K562 (cell line): ENCODE results near the gene CLDND1. TPM values are rescaled to one million over a fixed set of nuclear protein-coding genes. Genes with fewer than 3 reads are reported as not detected.

ENCODE experiments used
- CXXC5 ChIP-seq: fragments of 250-450 bp; sonication (Bioruptor Pico); IDR thresholded peaks from 2 replicates; pipeline ENCODE4 v1.8.0; 2022; ENCODE audit warnings: inconsistent platforms, mild to moderate bottlenecking, moderate library complexity
- GTF2A2 ChIP-seq: IDR thresholded peaks from 2 replicates; pipeline ENCODE4 v1.6.1; 2016; ENCODE audit warnings: mild to moderate bottlenecking, missing genetic modification characterization, missing compliant biosample characterization
- KLF1 ChIP-seq: fragments of 450-650 bp; IDR thresholded peaks from 2 replicates; pipeline ENCODE4 v1.6.1; 2016; ENCODE audit warnings: missing genetic modification characterization, missing compliant biosample characterization
- KLF13 ChIP-seq: fragments of 450-650 bp; IDR thresholded peaks from 2 replicates; pipeline ENCODE4 v1.6.1; 2016; ENCODE audit warnings: missing genetic modification characterization, low read depth, mild to moderate bottlenecking, missing compliant biosample characterization, moderate library complexity, borderline replicate concordance
- MAZ ChIP-seq, 2 experiments: fragments of 450-650 bp in 1 of 2; sonication (generic) in 1 of 2; formaldehyde crosslinking; IDR thresholded peaks in 1 of 2; conservative IDR thresholded peaks in 1 of 2; 2 replicates each; pipeline versions ENCODE4 v1.4.0 to v1.5.0; 2020; ENCODE audit warnings: mild to moderate bottlenecking in 1 of 2, missing genetic modification reagents in 1 of 2
- MXI1 ChIP-seq: IDR thresholded peaks from 2 replicates; pipeline ENCODE4 v1.6.1; 2011; ENCODE audit warnings: low read depth, mild to moderate bottlenecking, improper control_type of control experiment, low read length
- OTX1 ChIP-seq: fragments of 450-650 bp; formaldehyde crosslinking; IDR thresholded peaks from 2 replicates; pipeline ENCODE4 v1.4.0; 2022; ENCODE audit warnings: mild to moderate bottlenecking
- PURB ChIP-seq: sonication (generic); formaldehyde crosslinking; IDR thresholded peaks from 2 replicates; pipeline ENCODE4 v1.9.0; 2021; ENCODE audit warnings: low read depth, mild to moderate bottlenecking, missing genetic modification reagents
- SIRT6 ChIP-seq: IDR thresholded peaks from one replicate; pipeline ENCODE4 v1.6.1; 2012; ENCODE audit warnings: low read depth, mild to moderate bottlenecking, control low read depth, inconsistent platforms, low read length, moderate library complexity
- TAF15 ChIP-seq: fragments of 200-400 bp; formaldehyde crosslinking; IDR thresholded peaks from 2 replicates; pipeline ENCODE4 v1.6.1; 2017; ENCODE audit warnings: mild to moderate bottlenecking, low read depth, low read length, moderate library complexity
- YBX1 ChIP-seq: fragments of 450-650 bp; IDR thresholded peaks from 2 replicates; pipeline ENCODE4 v1.7.1; 2016; ENCODE audit warnings: mild to moderate bottlenecking
- YY1 ChIP-seq, 3 experiments: IDR thresholded peaks; 2 replicates each; pipeline ENCODE4 v1.6.1; 2011; ENCODE audit warnings: low read length in 2 of 3, mild to moderate bottlenecking in 2 of 3, moderate library complexity in 2 of 3, borderline replicate concordance in 1 of 3, control low read depth in 1 of 3, low read depth in 1 of 3; ENCODE audit not compliant: insufficient read depth in 3 of 3, insufficient replicate concordance in 2 of 3, control insufficient read depth in 1 of 3, insufficient read length in 1 of 3; ENCODE audit errors: extremely low read depth in 1 of 3
- ZBTB7A ChIP-seq: IDR thresholded peaks from 2 replicates; pipeline ENCODE4 v1.6.1; 2011; ENCODE audit warnings: low read depth, mild to moderate bottlenecking, low read length, moderate library complexity, borderline replicate concordance; ENCODE audit not compliant: control insufficient read depth
- ZC3H11A ChIP-seq: IDR thresholded peaks from 2 replicates; pipeline ENCODE4 v1.6.1; 2012; ENCODE audit warnings: low read depth, low read length, improper control_type of control experiment
- ZFPM2 ChIP-seq: fragments of 250-450 bp; sonication (Bioruptor Pico); IDR thresholded peaks from 2 replicates; pipeline ENCODE4 v1.5.1; 2022; ENCODE audit warnings: mild to moderate bottlenecking
- ZKSCAN1 ChIP-seq: fragments of 150-350 bp; IDR thresholded peaks from 2 replicates; pipeline ENCODE4 v1.6.1; 2016; ENCODE audit warnings: low read depth, low read length
- ZNF644 ChIP-seq: fragments of 200-800 bp; sonication (Bioruptor generic); IDR thresholded peaks from 2 replicates; pipeline ENCODE4 v1.6.1; 2016; ENCODE audit warnings: low read depth, missing genetic modification characterization, missing compliant biosample characterization
- polyA plus RNA-seq, 8 experiments: library from polyadenylated mRNA; depleted of rRNA in 4 of 8; stranded (reverse) in 5 of 8; unstranded in 3 of 8; fragments of >200 nt; fragmentation: Nextera tagmentation in 2 of 8; fragmentation: Illumina TruSeq in 1 of 8; extraction: Ambion mirVana in 2 of 8; extraction: Trizol in 1 of 8; gene quantifications; 2 replicates each; pipeline versions ENCODE4 v1.2.1 to v1.2.3, GENCODE V29; 2011 to 2014; ENCODE audit warnings: inconsistent platforms in 1 of 8, missing spikeins in 1 of 8
- total RNA-seq, 7 experiments: library from RNA; depleted of rRNA in 6 of 7; stranded (reverse); fragments of >200 nt in 6 of 7; fragmentation: Illumina TruSeq in 2 of 7; extraction: Trizol in 2 of 7; gene quantifications; 2 replicates each; pipeline versions ENCODE4 v1.2.1 to v1.2.3, GENCODE V29; 2011 to 2021; ENCODE audit warnings: low replicate concordance in 1 of 7
- TF ChIP-seq, protein P1 (sequence below): fragments of 250-450 bp; sonication (Bioruptor Pico); IDR thresholded peaks from 2 replicates; pipeline ENCODE4 v1.5.0; 2021
- TF ChIP-seq, protein P2 (sequence below): sonication (generic); formaldehyde crosslinking; IDR thresholded peaks from 2 replicates; pipeline ENCODE4 v1.8.0; 2022; ENCODE audit warnings: mild to moderate bottlenecking, missing genetic modification reagents, borderline replicate concordance
- TF ChIP-seq, protein P3 (sequence below): fragments of 450-650 bp; IDR thresholded peaks from 2 replicates; pipeline ENCODE4 v1.7.1; 2018; ENCODE audit warnings: mild to moderate bottlenecking, low read depth; ENCODE audit not compliant: partially characterized antibody

CLDND1 gene
- total and polyA plus RNA-seq, 9 of the 15 experiments (the other 6 are each of a cell fraction or from before 2014, with no cell fraction given) = 29.2 to 141 (median 60.7) TPM

DNA sequence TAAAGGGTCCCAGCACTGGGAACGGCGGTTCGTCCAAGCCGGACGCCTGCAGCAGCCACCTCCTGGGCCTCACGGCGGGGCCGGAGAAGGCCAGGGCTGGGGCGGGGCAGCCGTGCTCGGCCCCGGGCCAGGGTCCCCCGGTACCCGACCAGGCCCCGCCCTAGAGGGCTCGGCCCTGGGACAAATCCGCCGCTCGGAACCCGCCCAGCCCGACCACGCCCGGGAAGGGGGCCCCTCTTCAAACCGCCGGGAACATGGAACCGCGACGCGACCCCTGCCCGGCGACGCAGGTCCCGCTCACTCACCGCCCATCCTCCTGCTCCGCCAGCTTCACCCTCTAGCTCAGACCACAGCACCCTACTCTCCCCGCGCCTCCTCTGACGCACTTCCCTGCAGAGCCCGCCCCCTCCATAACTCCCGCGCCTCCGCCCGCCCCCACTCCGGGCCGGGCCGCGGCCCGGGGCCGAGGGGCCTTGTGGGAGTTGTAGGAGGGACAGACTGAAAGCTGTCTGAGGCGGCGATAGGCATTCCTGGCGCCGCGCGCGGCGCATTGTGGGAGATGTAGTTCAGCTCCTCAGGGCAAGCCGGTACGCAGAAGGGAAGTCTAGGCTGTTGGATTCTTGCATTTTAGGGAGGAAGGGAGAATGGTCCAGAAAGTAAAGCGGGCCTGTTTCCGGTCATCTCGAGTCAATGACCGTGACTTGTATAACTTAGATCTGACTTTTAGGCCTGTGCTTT lies at the start of gene CLDND1 (continued):
- TF ChIP-seq MAZ (CRISPR knock-in tag; conservative IDR thresholded peaks at IDR 0.05 in 1 of 2, IDR thresholded peaks at IDR 0.05 in 1 of 2) (peak; percentile 68 to 79; a peak in 3 of 4 replicates), KLF13 (no peak), ZKSCAN1 (no peak), MXI1 (no peak), SIRT6 (no peak), CXXC5 (peak; percentile 50), ZBTB7A (peak; percentile 78), ZFPM2 (CRISPR knock-in tag) (no peak), ZNF644 (tag) (peak; percentile 53; the same call in 1 of the 2 replicates), TAF15 (no peak), ZC3H11A (no peak), YBX1 (no peak), KLF1 (tag) (no peak), GTF2A2 (tag) (no peak), YY1 (IDR thresholded peaks at IDR 0.05; ENCODE audit: borderline replicate concordance in 1 of 3, control insufficient read depth in 1 of 3, extremely low read depth in 1 of 3, insufficient read depth in 3 of 3, insufficient read length in 1 of 3, insufficient replicate concordance in 2 of 3, low read depth in 1 of 3, low read length in 2 of 3) (peak in 2 of 3 experiments; percentile 19 to 64), OTX1 (CRISPR knock-in tag) (0 out of 2 replicates have a peak, but pooled peaks have one; percentile 6), PURB (CRISPR knock-in tag) (no peak)
- TF ChIP-seq, protein P1, sequence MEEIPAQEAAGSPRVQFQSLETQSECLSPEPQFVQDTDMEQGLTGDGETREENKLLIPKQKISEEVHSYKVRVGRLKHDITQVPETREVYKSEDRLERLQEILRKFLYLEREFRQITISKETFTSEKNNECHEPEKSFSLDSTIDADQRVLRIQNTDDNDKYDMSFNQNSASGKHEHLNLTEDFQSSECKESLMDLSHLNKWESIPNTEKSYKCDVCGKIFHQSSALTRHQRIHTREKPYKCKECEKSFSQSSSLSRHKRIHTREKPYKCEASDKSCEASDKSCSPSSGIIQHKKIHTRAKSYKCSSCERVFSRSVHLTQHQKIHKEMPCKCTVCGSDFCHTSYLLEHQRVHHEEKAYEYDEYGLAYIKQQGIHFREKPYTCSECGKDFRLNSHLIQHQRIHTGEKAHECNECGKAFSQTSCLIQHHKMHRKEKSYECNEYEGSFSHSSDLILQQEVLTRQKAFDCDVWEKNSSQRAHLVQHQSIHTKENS = no peak
- TF ChIP-seq, protein P2, sequence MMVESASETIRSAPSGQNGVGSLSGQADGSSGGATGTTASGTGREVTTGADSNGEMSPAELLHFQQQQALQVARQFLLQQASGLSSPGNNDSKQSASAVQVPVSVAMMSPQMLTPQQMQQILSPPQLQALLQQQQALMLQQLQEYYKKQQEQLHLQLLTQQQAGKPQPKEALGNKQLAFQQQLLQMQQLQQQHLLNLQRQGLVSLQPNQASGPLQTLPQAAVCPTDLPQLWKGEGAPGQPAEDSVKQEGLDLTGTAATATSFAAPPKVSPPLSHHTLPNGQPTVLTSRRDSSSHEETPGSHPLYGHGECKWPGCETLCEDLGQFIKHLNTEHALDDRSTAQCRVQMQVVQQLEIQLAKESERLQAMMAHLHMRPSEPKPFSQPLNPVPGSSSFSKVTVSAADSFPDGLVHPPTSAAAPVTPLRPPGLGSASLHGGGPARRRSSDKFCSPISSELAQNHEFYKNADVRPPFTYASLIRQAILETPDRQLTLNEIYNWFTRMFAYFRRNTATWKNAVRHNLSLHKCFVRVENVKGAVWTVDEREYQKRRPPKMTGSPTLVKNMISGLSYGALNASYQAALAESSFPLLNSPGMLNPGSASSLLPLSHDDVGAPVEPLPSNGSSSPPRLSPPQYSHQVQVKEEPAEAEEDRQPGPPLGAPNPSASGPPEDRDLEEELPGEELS (CRISPR knock-in tag) = no peak
- TF ChIP-seq, protein P3, sequence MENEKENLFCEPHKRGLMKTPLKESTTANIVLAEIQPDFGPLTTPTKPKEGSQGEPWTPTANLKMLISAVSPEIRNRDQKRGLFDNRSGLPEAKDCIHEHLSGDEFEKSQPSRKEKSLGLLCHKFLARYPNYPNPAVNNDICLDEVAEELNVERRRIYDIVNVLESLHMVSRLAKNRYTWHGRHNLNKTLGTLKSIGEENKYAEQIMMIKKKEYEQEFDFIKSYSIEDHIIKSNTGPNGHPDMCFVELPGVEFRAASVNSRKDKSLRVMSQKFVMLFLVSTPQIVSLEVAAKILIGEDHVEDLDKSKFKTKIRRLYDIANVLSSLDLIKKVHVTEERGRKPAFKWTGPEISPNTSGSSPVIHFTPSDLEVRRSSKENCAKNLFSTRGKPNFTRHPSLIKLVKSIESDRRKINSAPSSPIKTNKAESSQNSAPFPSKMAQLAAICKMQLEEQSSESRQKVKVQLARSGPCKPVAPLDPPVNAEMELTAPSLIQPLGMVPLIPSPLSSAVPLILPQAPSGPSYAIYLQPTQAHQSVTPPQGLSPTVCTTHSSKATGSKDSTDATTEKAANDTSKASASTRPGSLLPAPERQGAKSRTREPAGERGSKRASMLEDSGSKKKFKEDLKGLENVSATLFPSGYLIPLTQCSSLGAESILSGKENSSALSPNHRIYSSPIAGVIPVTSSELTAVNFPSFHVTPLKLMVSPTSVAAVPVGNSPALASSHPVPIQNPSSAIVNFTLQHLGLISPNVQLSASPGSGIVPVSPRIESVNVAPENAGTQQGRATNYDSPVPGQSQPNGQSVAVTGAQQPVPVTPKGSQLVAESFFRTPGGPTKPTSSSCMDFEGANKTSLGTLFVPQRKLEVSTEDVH = peak; percentile 52
